WTC11 (cell line): ENCODE measurements around the gene NEK6. TPM values are rescaled to one million over a fixed set of nuclear protein-coding genes. Genes with fewer than 3 reads are reported as not detected.

ENCODE experiments used
- ATAC-seq: fragments of 200-7000 bp; cut with Tn5 transposase; 2 replicates; pipeline ENCODE4 v1.10.0; 2021; ENCODE audit warnings: mild to moderate bottlenecking, moderate library complexity
- CTCF ChIA-PET: fragments of 300-600 bp; sonication (Branson Sonifier 250); formaldehyde crosslinking; loops from one replicate; lab custom pipeline; 2021; ENCODE audit warnings: antibody characterized with exemption; lab: Charles Lee
- POLR2A ChIA-PET: fragments of 350-600 bp; sonication (Branson Sonifier 250); formaldehyde crosslinking; loops from one replicate; lab custom pipeline; 2021; ENCODE audit warnings: antibody characterized with exemption; lab: Charles Lee
- DNase-seq: peaks from one replicate; pipeline ENCODE4 v3.0.0; 2021; ENCODE audit warnings: low spot score
- H3K27ac Mint-ChIP-seq: 2 replicates; pipeline ENCODE4 v1.8.0; 2021; ENCODE audit warnings: mixed read lengths
- H3K27me3 Mint-ChIP-seq: 2 replicates; pipeline ENCODE4 v1.8.0; 2021; ENCODE audit warnings: low read depth, mild to moderate bottlenecking, moderate library complexity, mixed read lengths
- H3K36me3 Mint-ChIP-seq: 2 replicates; pipeline ENCODE4 v1.8.0; 2021; ENCODE audit warnings: mixed read lengths
- H3K4me1 Mint-ChIP-seq: 2 replicates; pipeline ENCODE4 v1.8.0; 2022; ENCODE audit warnings: mixed read lengths
- H3K4me3 Mint-ChIP-seq: 2 replicates; pipeline ENCODE4 v1.8.0; 2021; ENCODE audit warnings: mild to moderate bottlenecking, moderate library complexity, mixed read lengths
- H3K9me3 Mint-ChIP-seq: 2 replicates; pipeline ENCODE4 v1.8.0; 2021; ENCODE audit warnings: mixed read lengths
- CDX4 ChIP-seq: fragments of 250-450 bp; sonication (Bioruptor Pico); IDR thresholded peaks from 2 replicates; pipeline ENCODE4 v1.9.0; 2021; ENCODE audit warnings: moderate library complexity, mild to moderate bottlenecking, inconsistent platforms, borderline replicate concordance
- ELF4 ChIP-seq: sonication (generic); formaldehyde crosslinking; IDR thresholded peaks from 2 replicates; pipeline ENCODE4 v1.8.1; 2022; ENCODE audit warnings: low read depth, mild to moderate bottlenecking, moderate library complexity, missing genetic modification reagents
- EMX1 ChIP-seq: fragments of 250-450 bp; sonication (Bioruptor Pico); IDR thresholded peaks from 2 replicates; pipeline ENCODE4 v1.8.0; 2021; ENCODE audit warnings: mild to moderate bottlenecking
- ERG ChIP-seq: fragments of 250-450 bp; sonication (Bioruptor Pico); IDR thresholded peaks from 2 replicates; pipeline ENCODE4 v1.8.0; 2021; ENCODE audit warnings: mild to moderate bottlenecking
- FOXP1 ChIP-seq: sonication (generic); formaldehyde crosslinking; IDR thresholded peaks from 2 replicates; pipeline ENCODE4 v1.8.0; 2022; ENCODE audit warnings: missing genetic modification reagents, mild to moderate bottlenecking, moderate library complexity, borderline replicate concordance
- GABPB1 ChIP-seq: sonication (generic); formaldehyde crosslinking; IDR thresholded peaks from 2 replicates; pipeline ENCODE4 v1.8.1; 2023; ENCODE audit warnings: mild to moderate bottlenecking, missing genetic modification reagents
- GTF2I ChIP-seq: fragments of 250-450 bp; sonication (Bioruptor Pico); conservative IDR thresholded peaks from 2 replicates; pipeline ENCODE4 v1.4.0; 2021; ENCODE audit warnings: mild to moderate bottlenecking
- HMGXB4 ChIP-seq: sonication (generic); formaldehyde crosslinking; IDR thresholded peaks from 2 replicates; pipeline ENCODE4 v1.8.1; 2023; ENCODE audit warnings: mild to moderate bottlenecking, moderate library complexity, missing genetic modification reagents
- IRF1 ChIP-seq: sonication (generic); formaldehyde crosslinking; IDR thresholded peaks from 2 replicates; pipeline ENCODE4 v1.8.0; 2023; ENCODE audit warnings: missing genetic modification reagents
- IRF2 ChIP-seq: sonication (generic); formaldehyde crosslinking; IDR thresholded peaks from 2 replicates; pipeline ENCODE4 v1.8.0; 2022; ENCODE audit warnings: low read depth, missing genetic modification reagents, borderline replicate concordance
- JUN ChIP-seq: sonication (generic); formaldehyde crosslinking; IDR thresholded peaks from 2 replicates; pipeline ENCODE4 v1.8.0; 2023; ENCODE audit warnings: mild to moderate bottlenecking, missing genetic modification reagents
- KAT7 ChIP-seq: sonication (generic); formaldehyde crosslinking; IDR thresholded peaks from 2 replicates; pipeline ENCODE4 v1.8.1; 2023; ENCODE audit warnings: missing genetic modification reagents, mild to moderate bottlenecking, borderline replicate concordance
- NFATC4 ChIP-seq: fragments of 250-450 bp; sonication (Bioruptor Pico); IDR thresholded peaks from 2 replicates; pipeline ENCODE4 v1.9.0; 2021; ENCODE audit warnings: mild to moderate bottlenecking
- NFYB ChIP-seq: sonication (generic); formaldehyde crosslinking; conservative IDR thresholded peaks from 2 replicates; pipeline ENCODE4 v1.8.0; 2022; ENCODE audit warnings: low read depth, missing genetic modification reagents
- NR2C2 ChIP-seq: sonication (generic); formaldehyde crosslinking; IDR thresholded peaks from 2 replicates; pipeline ENCODE4 v1.8.0; 2022; ENCODE audit warnings: mild to moderate bottlenecking, missing genetic modification reagents
- SMAD3 ChIP-seq: sonication (generic); formaldehyde crosslinking; IDR thresholded peaks from 2 replicates; pipeline ENCODE4 v1.8.0; 2022; ENCODE audit warnings: missing genetic modification reagents, mild to moderate bottlenecking, borderline replicate concordance
- SOX15 ChIP-seq: fragments of 250-450 bp; sonication (Bioruptor Pico); IDR thresholded peaks from 2 replicates; pipeline ENCODE4 v1.9.0; 2021; ENCODE audit warnings: mild to moderate bottlenecking
- ZBTB43 ChIP-seq: sonication (generic); formaldehyde crosslinking; IDR thresholded peaks from 2 replicates; pipeline ENCODE4 v1.8.1; 2023; ENCODE audit warnings: mild to moderate bottlenecking, missing genetic modification reagents
- ZMAT4 ChIP-seq: fragments of 250-450 bp; sonication (Bioruptor Pico); IDR thresholded peaks from 2 replicates; pipeline ENCODE4 v1.9.0; 2021; ENCODE audit warnings: mild to moderate bottlenecking
- ZNF138 ChIP-seq: sonication (generic); formaldehyde crosslinking; conservative IDR thresholded peaks from 2 replicates; pipeline ENCODE4 v1.8.1; 2022; ENCODE audit warnings: mild to moderate bottlenecking, moderate library complexity, missing genetic modification reagents
- ZNF232 ChIP-seq: sonication (generic); formaldehyde crosslinking; IDR thresholded peaks from 2 replicates; pipeline ENCODE4 v1.8.0; 2022; ENCODE audit warnings: mild to moderate bottlenecking, missing genetic modification reagents
- ZNF423 ChIP-seq: fragments of 250-450 bp; sonication (Bioruptor Pico); IDR thresholded peaks from 2 replicates; pipeline ENCODE4 v2.1.2; 2022; ENCODE audit warnings: mild to moderate bottlenecking, moderate library complexity
- total RNA-seq: library from RNA; stranded (reverse); gene quantifications from 3 replicates; pipeline ENCODE4 v1.2.3, GENCODE V29; 2021

The NEK6 gene
- total RNA-seq, 1 experiment from 2014 or later, result 23.0 TPM

GRCh38 chr9:124384210-124384609 lies 126.5 kb downstream of the NEK6 start:
- CTCF ChIA-PET, result interaction anchor here (1.3 to 2.0 kb wide), 3 partner anchors 8 to 26 kb away, joined by 4 to 6 read pairs (median 5); no protein-coding TSS in a partner anchor
- Mint-ChIP-seq H3K9me3 (no peaks in the 10 kb centered on the region), H3K27ac (no peak overlapping the region), H3K4me1 (peaks cover 29% of the 10 kb centered on the region), H3K27me3 (no peaks in the 10 kb centered on the region), H3K4me3 (no peak overlapping the region), H3K36me3 (peaks cover 10% of the 10 kb centered on the region)
- TF ChIP-seq NR2C2 (CRISPR knock-in tag) (no peak), SOX15 (CRISPR knock-in tag) (no peak), FOXP1 (CRISPR knock-in tag) (no peak), GABPB1 (CRISPR knock-in tag) (no peak), KAT7 (no peak), JUN (CRISPR knock-in tag) (no peak), EMX1 (CRISPR knock-in tag) (no peak), CDX4 (CRISPR knock-in tag) (no peak), IRF2 (no peak), NFYB (CRISPR knock-in tag) (no peak), GTF2I (CRISPR knock-in tag) (no peak), HMGXB4 (CRISPR knock-in tag) (no peak), ZNF138 (CRISPR knock-in tag) (no peak)
- DNase-seq (no peak), ATAC-seq (no peak)
- POLR2A ChIA-PET, result no interaction called here

GRCh38 chr9:124384846-124385245 lies 127.1 kb downstream of the NEK6 start:
- H3K36me3 Mint-ChIP-seq, result peaks cover 9% of the 10 kb centered on the region
- CTCF ChIA-PET, result interaction anchor here (1.2 to 2.0 kb wide), 3 partner anchors 7 to 258 kb away, joined by 3 to 6 read pairs (median 5); no protein-coding TSS in a partner anchor
- no peak overlapping the region for H3K4me3 Mint-ChIP-seq
- no peak for TF ChIP-seq SMAD3 (CRISPR knock-in tag)
- no peak for TF ChIP-seq IRF1
- no peak for TF ChIP-seq ZBTB43
- no peak for TF ChIP-seq NFATC4 (CRISPR knock-in tag)
- no peak for TF ChIP-seq ZNF423 (CRISPR knock-in tag)
- TF ChIP-seq ELF4 (CRISPR knock-in tag), result no peak
- no peak for TF ChIP-seq GTF2I (CRISPR knock-in tag)
- TF ChIP-seq ERG (CRISPR knock-in tag), result no peak
- TF ChIP-seq ZNF232 (CRISPR knock-in tag), result no peak
- no peak for TF ChIP-seq ZMAT4 (CRISPR knock-in tag)
- TF ChIP-seq, all 79 proteins: peak for 0
- Mint-ChIP-seq H3K9me3 (no peaks in the 10 kb centered on the region), H3K27ac (no peak overlapping the region; the same call in 1 of the 2 replicates), H3K27me3 (no peaks in the 10 kb centered on the region), H3K4me1 (peaks cover 35% of the 10 kb centered on the region)
- ATAC-seq (no peak), DNase-seq (no peak)
- POLR2A ChIA-PET, result no interaction called here
